Measurements from ENCODE around the gene JPT1. TPM values are rescaled to one million over a fixed set of nuclear protein-coding genes. Genes with fewer than 3 reads are reported as not detected.
"Not testable (repeated sequence)": the region's sequence is repeated elsewhere in the genome, so short reads cannot be mapped to it uniquely, and the experiment has no call there.

JPT1 gene
- total RNA-seq, 1 donor from 2014 or later: 271 TPM

DNA sequence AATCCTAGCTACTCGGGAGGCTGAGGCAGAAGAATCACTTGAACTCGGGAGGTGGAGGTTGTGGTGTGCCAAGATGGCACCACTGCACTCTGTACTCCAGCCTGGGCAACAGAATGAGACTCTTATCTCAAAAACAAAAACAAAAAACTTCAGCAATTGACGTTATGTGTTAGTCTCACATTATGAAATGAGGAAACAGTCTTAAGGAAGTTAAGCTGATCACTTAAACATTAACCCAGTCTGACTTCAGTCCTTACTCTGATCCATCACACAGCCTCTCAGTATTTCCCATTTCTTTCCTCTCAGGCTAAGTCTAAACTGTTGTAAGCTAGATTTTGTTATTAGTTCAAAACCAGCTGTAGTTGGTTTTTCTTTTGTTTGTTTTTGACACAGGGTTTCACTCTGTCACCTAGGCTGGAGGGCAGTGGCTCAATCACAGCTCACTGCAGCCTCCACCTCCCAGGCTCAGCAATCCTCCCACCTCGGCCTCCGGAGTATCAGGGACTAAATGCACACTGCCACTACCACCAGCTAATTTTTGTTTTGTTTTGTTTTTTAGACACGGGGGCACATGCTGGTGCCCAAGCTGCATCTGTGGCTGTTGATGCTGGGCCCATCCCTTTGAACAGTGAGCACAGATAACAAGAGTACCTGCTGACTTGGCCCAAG, 6.3 kb downstream of the JPT1 start:
- Mint-ChIP-seq H3K27ac (peak overlapping the region; percentile 46), H3K4me3 (no peak overlapping the region), H3K9me3 (no peaks in the 10 kb centered on the region), H3K4me1 (peaks cover 25% of the 10 kb centered on the region), H3K36me3 (ENCODE audit: low read depth) (peaks cover 52% of the 10 kb centered on the region), H3K27me3 (no peaks in the 10 kb centered on the region)
- intact Hi-C loops (cut with micrococcal nuclease): no loop called here
- DNase-seq: no peak

GRCh38 chr17:75146592-75146991, 7.7 kb downstream of the JPT1 start:
- H3K36me3 Mint-ChIP-seq (ENCODE audit: low read depth): peaks cover 52% of the 10 kb centered on the region
- H3K9me3 Mint-ChIP-seq: no peaks in the 10 kb centered on the region
- no peak for DNase-seq
- H3K27me3 Mint-ChIP-seq: no peaks in the 10 kb centered on the region
- H3K4me1 Mint-ChIP-seq: peaks cover 16% of the 10 kb centered on the region
- intact Hi-C loops (cut with micrococcal nuclease): no loop called here
- no peak overlapping the region for H3K27ac Mint-ChIP-seq
- H3K4me3 Mint-ChIP-seq: no peak overlapping the region

GRCh38 chr17:75144816-75145512, 9.3 kb downstream of the JPT1 start:
- intact Hi-C loops (cut with micrococcal nuclease): no loop called here
- H3K4me1 Mint-ChIP-seq: peaks cover 29% of the 10 kb centered on the region
- H3K27me3 Mint-ChIP-seq: no peaks in the 10 kb centered on the region
- H3K36me3 Mint-ChIP-seq (ENCODE audit: low read depth): peaks cover 66% of the 10 kb centered on the region
- no peak for DNase-seq
- H3K27ac Mint-ChIP-seq: no peak overlapping the region
- no peak overlapping the region for H3K4me3 Mint-ChIP-seq
- no peaks in the 10 kb centered on the region for H3K9me3 Mint-ChIP-seq

- DNase-seq: no peak
- no peaks in the 10 kb centered on the region for H3K27me3 Mint-ChIP-seq
- no peak overlapping the region for H3K4me3 Mint-ChIP-seq
- no peaks in the 10 kb centered on the region for H3K9me3 Mint-ChIP-seq
- H3K36me3 Mint-ChIP-seq (ENCODE audit: low read depth): peaks cover 52% of the 10 kb centered on the region
- no peak overlapping the region for H3K27ac Mint-ChIP-seq
- peaks cover 20% of the 10 kb centered on the region for H3K4me1 Mint-ChIP-seq
- intact Hi-C loops (cut with micrococcal nuclease): no loop called here
Observed at GRCh38 chr17:75142236-75142971, 11.9 kb downstream of the JPT1 start.

DNA sequence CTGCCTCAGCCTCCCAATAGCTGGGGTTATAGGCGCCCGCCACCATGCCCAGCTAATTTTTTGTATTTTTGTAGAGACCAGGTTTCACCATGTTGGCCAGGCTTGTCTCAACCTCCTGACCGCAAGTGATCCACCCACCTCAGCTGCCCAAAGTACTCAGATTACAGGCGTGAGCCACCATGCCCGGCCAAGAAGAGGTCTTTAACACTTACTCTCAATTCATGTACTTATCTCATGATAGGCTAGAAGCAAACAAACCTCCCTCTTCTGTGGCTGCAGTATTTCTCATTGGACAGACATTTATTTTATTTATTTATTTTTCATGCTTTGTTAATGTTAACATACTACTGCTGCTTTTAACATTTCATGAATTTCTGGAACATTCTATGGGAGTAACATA, 15.8 kb downstream of the JPT1 start:
- no peak overlapping the region for H3K4me3 Mint-ChIP-seq
- peaks cover 19% of the 10 kb centered on the region for H3K4me1 Mint-ChIP-seq
- DNase-seq: no peak
- H3K27ac Mint-ChIP-seq: no peak overlapping the region
- intact Hi-C loops (cut with micrococcal nuclease): no loop called here
- no peaks in the 10 kb centered on the region for H3K27me3 Mint-ChIP-seq
- no peaks in the 10 kb centered on the region for H3K9me3 Mint-ChIP-seq
- peaks cover 35% of the 10 kb centered on the region for H3K36me3 Mint-ChIP-seq (ENCODE audit: low read depth)

DNA sequence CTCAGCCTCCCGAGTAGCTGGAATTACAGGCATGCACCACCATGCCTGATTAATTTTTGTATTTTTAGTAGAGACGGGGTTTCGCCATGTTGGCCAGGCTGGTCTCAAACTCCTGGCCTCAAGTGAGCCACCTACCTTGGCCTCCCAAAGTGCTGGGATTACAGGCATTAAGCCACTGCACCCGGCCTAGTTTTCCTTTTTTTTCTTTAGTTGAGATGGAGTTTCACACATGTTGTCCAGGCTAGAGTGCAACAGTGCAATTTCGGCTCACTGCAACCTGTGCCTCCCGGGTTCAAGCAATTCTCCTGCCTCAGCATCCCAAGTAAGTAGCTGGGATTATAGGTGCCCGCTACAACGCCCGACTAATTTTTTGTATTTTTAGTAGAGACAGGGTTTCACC, 16.6 kb downstream of the JPT1 start:
- Mint-ChIP-seq H3K36me3 (ENCODE audit: low read depth) (peaks cover 34% of the 10 kb centered on the region), H3K4me1 (peaks cover 23% of the 10 kb centered on the region)
- DNase-seq; H3K27ac Mint-ChIP-seq; H3K27me3 Mint-ChIP-seq; H3K4me3 Mint-ChIP-seq; intact Hi-C loops (cut with micrococcal nuclease); H3K9me3 Mint-ChIP-seq: not testable (repeated sequence)

GRCh38 chr17:75135946-75136345, 18.4 kb downstream of the JPT1 start:
- intact Hi-C loops (cut with micrococcal nuclease): no loop called here
- Mint-ChIP-seq H3K27ac (no peak overlapping the region), H3K36me3 (ENCODE audit: low read depth) (peaks cover 25% of the 10 kb centered on the region), H3K9me3 (no peaks in the 10 kb centered on the region), H3K4me3 (no peak overlapping the region), H3K27me3 (no peaks in the 10 kb centered on the region), H3K4me1 (peaks cover 18% of the 10 kb centered on the region)
- DNase-seq: no peak

DNA sequence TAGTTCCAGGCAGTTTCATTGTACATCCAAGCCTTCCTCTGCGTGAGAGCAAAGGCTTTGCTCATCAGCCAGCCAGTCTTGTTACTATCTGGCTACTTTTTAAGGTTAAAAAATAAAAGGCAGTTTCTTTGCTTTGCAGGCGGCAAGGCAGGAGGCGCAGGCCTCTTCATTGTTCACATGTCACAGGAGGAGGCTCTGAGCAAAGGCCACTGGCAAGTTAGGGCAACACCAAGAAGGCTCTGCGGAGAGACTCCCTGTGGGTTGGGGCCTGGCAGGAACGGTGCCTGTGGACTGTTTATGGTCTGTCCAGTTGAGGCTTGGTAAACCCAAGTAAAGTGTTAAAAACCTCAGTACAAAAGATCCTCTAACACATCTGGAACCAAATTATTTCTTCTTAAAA, 18.9 kb downstream of the JPT1 start:
- no peak overlapping the region for H3K4me3 Mint-ChIP-seq
- DNase-seq: no peak
- H3K36me3 Mint-ChIP-seq (ENCODE audit: low read depth): peaks cover 24% of the 10 kb centered on the region
- no peaks in the 10 kb centered on the region for H3K9me3 Mint-ChIP-seq
- peaks cover 16% of the 10 kb centered on the region for H3K4me1 Mint-ChIP-seq
- H3K27ac Mint-ChIP-seq: no peak overlapping the region
- H3K27me3 Mint-ChIP-seq: no peaks in the 10 kb centered on the region
- intact Hi-C loops (cut with micrococcal nuclease): no loop called here

DNA sequence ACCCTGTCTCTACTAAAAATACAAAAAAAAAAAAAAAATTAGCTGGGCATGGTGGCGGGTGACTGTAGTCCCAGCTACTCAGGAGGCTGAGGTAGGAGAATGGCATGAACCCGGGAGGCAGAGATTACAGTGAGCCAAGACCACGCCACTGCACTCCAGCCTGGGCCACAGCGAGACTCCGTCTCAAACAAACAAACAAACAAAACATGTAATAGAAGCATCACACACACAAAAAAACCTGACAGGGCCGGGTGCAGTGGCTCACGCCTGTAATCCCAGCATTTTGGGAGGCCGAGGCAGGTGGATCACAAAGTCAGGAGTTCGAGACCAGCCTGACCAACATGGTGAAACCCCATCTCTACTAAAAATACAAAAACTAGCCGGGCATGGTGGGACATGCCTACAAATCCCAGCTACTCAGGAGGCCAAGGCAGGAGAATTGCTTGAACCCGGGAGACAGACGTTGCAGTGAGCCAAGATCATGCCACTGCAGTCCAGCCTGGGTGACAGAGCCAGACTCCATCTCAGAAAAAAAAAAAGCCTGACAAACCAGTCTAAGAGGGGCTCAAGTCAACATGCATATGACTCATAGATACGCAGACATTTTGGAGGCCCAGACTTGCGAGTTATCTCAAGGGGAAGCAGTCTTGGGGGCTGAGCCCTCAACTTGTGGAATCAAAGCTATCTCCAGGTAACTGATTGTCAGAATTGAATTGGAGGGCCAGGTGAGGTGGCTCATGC, 20.5 kb downstream of the JPT1 start:
- peaks cover 19% of the 10 kb centered on the region for H3K4me1 Mint-ChIP-seq
- not testable (repeated sequence) for DNase-seq, H3K27me3 Mint-ChIP-seq, H3K4me3 Mint-ChIP-seq, H3K9me3 Mint-ChIP-seq
- H3K36me3 Mint-ChIP-seq (ENCODE audit: low read depth): peaks cover 27% of the 10 kb centered on the region
- H3K27ac Mint-ChIP-seq: peak overlapping the region; percentile 6
- intact Hi-C loops (cut with micrococcal nuclease): loop anchor here (5.0 kb wide), 1 partner anchor 49 kb away; the partner anchor contains the start of gene SUMO2

DNA sequence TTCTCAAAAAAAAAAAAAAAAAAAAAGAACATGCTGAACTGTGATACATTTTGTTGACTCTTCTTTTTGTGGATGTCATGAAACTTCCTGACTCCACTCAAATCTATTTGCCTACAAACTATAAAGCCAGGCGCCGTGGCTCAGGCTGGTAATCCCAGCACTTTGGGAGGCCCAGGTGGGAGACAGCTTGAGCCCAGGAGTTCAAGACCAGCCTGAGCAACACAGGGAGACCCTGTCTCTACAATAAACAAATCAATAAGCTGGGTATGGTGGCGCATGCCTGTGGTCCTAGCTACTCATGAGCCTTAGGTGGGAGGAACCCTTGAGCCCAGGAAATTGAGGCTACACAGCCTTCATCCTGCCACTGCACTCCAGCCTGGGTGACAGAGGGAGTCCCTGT, 21.3 kb downstream of the JPT1 start:
- peaks cover 28% of the 10 kb centered on the region for H3K36me3 Mint-ChIP-seq (ENCODE audit: low read depth)
- H3K27me3 Mint-ChIP-seq: no peaks in the 10 kb centered on the region
- H3K4me1 Mint-ChIP-seq: peaks cover 19% of the 10 kb centered on the region
- H3K27ac Mint-ChIP-seq: no peak overlapping the region
- no peak for DNase-seq
- intact Hi-C loops (cut with micrococcal nuclease): loop anchor here (5.0 kb wide), 1 partner anchor 49 kb away; the partner anchor contains the start of gene SUMO2
- H3K4me3 Mint-ChIP-seq: peak overlapping the region; percentile 21
- no peaks in the 10 kb centered on the region for H3K9me3 Mint-ChIP-seq

DNA sequence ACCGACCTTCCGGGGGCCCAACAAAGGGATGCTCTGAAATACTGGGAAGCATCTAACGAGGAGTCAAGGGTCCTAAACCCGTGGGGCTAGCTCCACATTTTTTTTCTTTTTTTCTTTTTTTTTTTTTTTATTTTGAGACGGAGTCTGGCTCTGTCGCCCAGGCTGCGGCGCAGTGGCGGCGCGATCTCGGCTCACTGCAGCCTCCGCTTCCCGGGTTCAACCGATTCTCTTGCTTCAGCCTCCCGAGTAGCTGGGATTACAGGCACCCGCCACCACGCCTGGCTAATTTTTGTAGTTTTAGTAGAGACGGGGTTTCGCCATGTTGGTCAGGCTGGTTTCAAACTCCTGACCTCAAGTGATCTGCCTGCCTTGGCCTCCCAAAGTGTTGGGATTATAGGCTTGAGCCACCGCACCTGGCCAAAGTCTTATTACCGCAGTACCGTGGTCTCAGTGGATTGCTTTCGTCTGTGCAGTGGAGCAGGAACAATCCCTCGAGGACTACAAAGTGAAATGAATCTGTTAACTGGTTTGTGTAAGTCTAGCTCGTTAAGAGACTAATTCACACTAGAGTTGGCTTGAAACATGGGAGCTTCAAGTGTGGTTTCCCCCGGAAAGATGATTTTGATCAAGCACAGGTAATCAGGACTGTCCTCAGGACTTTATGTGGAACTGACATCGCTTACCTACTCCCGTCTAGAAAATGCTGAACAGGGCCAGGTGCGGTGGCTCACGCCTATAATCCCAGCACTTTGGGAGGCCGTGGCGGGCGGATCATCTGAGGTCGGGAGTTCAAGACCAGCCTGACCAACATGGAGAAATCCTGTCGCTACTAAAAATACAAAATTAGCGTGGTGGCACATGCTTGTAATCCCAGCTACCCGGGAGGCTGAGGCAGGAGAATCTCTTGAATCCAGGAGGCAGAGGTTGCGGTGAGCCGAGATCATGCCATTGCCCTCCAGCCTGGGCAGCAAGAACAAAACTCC, 22.0 kb downstream of the JPT1 start:
- H3K36me3 Mint-ChIP-seq (ENCODE audit: low read depth): peaks cover 28% of the 10 kb centered on the region
- H3K4me1 Mint-ChIP-seq: peaks cover 19% of the 10 kb centered on the region
- intact Hi-C loops (cut with micrococcal nuclease): loop anchor here (5.0 kb wide), 1 partner anchor 50 kb away; the partner anchor contains the start of gene SUMO2
- peak overlapping the region; percentile 88 for H3K27ac Mint-ChIP-seq
- not testable (repeated sequence) for H3K27me3 Mint-ChIP-seq, DNase-seq, H3K9me3 Mint-ChIP-seq
- H3K4me3 Mint-ChIP-seq: peak overlapping the region; percentile 90

- peaks cover 25% of the 10 kb centered on the region for H3K36me3 Mint-ChIP-seq (ENCODE audit: low read depth)
- peak within 1 kb of the TSS; percentile 88 for H3K27ac Mint-ChIP-seq
- no peaks in the 10 kb centered on the region for H3K9me3 Mint-ChIP-seq
- peak; percentile 92 for DNase-seq
- intact Hi-C loops (cut with micrococcal nuclease): loop anchor here (2.0 to 5.0 kb wide), 3 partner anchors 17 to 51 kb away; partner anchors contain the start of genes JPT1 and SUMO2
- H3K4me1 Mint-ChIP-seq: peaks cover 19% of the 10 kb centered on the region
- H3K4me3 Mint-ChIP-seq: peak within 1 kb of the TSS; percentile 91
- no peaks in the 10 kb centered on the region for H3K27me3 Mint-ChIP-seq
Observed at GRCh38 chr17:75131278-75132017, 22.9 kb downstream of the JPT1 start, which contains the start of gene NT5C. Gene NT5C (minus strand): TSS chr17:75131742. CDS start chr17:75131707, 35 bp downstream.

Data from activated CD4-positive, alpha-beta T cell treated with anti-CD3 and anti-CD28 coated beads, Interleukin-2, amount 10 ng/mL, durations not matched to agents 24 days and 14 days (primary cell).